K562 (cell line): ENCODE measurements around the gene NTSR1. TPM values are rescaled to one million over a fixed set of nuclear protein-coding genes. Genes with fewer than 3 reads are reported as not detected.

Experiments
- NFYB ChIP-seq: IDR thresholded peaks from 2 replicates; pipeline ENCODE4 v1.6.1; 2011; ENCODE audit warnings: mild to moderate bottlenecking, moderate library complexity; ENCODE audit not compliant: insufficient read length; ENCODE audit errors: extremely low read depth
- polyA plus RNA-seq, 8 experiments: library from polyadenylated mRNA; depleted of rRNA in 4 of 8; stranded (reverse) in 5 of 8; unstranded in 3 of 8; fragments of >200 nt; fragmentation: Nextera tagmentation in 2 of 8; fragmentation: Illumina TruSeq in 1 of 8; extraction: Ambion mirVana in 2 of 8; extraction: Trizol in 1 of 8; gene quantifications; 2 replicates each; pipeline versions ENCODE4 v1.2.1 to v1.2.3, GENCODE V29; 2011 to 2014; ENCODE audit warnings: inconsistent platforms in 1 of 8, missing spikeins in 1 of 8
- total RNA-seq, 7 experiments: library from RNA; depleted of rRNA in 6 of 7; stranded (reverse); fragments of >200 nt in 6 of 7; fragmentation: Illumina TruSeq in 2 of 7; extraction: Trizol in 2 of 7; gene quantifications; 2 replicates each; pipeline versions ENCODE4 v1.2.1 to v1.2.3, GENCODE V29; 2011 to 2021; ENCODE audit warnings: low replicate concordance in 1 of 7
- TF ChIP-seq, protein P1 (sequence below): fragments of 450-650 bp; IDR thresholded peaks from 2 replicates; pipeline ENCODE4 v1.6.1; 2016; ENCODE audit warnings: mild to moderate bottlenecking, moderate library complexity
- TF ChIP-seq, protein P2 (sequence below), 2 experiments: IDR thresholded peaks; 2 replicates each; pipeline ENCODE4 v1.6.1; 2011; ENCODE audit warnings: borderline replicate concordance in 1 of 2, control low read depth in 1 of 2, low read depth in 1 of 2, low read length in 1 of 2, mild to moderate bottlenecking in 1 of 2, mixed read lengths in 1 of 2, moderate library complexity in 1 of 2; ENCODE audit not compliant: insufficient read depth in 1 of 2, insufficient read length in 1 of 2, poor library complexity in 1 of 2, severe bottlenecking in 1 of 2; ENCODE audit errors: extremely low read depth in 1 of 2

Gene NTSR1
- total and polyA plus RNA-seq, 9 of the 15 experiments (the other 6 are each of a cell fraction or from before 2014, with no cell fraction given): 0.04 to 0.40 (median 0.13) TPM; not detected in 3

DNA sequence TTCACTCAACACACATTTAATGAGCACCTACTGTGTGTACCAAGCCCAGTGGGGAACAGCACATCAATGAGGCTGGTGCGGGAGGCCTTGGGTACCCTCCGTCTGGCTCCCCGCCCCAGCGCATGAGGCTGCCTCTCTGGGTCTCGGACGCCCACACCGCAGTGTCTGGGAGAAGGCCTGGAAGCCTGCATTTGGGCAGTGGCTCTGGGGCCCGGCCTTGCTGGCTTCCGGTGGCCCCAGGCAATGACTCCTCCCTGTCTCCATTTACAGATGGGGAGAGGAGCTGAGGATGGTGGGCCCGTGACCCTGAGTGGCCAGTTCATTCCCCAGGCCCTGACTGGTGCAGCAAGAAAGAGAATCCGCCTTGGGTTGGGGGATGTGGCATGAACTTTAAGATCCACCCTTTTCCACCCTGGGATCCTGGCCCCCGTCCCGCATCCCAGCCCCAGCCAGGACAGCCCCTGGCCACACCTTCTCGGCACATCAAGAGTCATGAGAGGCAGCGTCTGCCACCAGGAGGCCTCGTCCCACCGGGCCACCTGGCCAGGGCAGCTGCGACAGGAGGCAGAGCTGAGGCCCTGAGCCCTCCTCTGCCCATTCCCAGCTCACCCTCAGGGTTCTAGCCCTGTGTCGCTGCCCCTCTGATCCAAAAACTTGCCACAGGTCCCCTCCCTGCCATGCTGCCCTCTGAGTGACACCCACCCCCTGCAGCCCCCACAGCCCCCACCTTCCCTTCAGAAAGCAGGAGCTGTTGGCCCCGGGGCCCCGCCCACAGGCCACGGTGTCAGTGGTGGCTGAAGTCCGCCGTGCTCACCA is 70.2 kb downstream of the NTSR1 start (continued):
- TF ChIP-seq, protein P1, sequence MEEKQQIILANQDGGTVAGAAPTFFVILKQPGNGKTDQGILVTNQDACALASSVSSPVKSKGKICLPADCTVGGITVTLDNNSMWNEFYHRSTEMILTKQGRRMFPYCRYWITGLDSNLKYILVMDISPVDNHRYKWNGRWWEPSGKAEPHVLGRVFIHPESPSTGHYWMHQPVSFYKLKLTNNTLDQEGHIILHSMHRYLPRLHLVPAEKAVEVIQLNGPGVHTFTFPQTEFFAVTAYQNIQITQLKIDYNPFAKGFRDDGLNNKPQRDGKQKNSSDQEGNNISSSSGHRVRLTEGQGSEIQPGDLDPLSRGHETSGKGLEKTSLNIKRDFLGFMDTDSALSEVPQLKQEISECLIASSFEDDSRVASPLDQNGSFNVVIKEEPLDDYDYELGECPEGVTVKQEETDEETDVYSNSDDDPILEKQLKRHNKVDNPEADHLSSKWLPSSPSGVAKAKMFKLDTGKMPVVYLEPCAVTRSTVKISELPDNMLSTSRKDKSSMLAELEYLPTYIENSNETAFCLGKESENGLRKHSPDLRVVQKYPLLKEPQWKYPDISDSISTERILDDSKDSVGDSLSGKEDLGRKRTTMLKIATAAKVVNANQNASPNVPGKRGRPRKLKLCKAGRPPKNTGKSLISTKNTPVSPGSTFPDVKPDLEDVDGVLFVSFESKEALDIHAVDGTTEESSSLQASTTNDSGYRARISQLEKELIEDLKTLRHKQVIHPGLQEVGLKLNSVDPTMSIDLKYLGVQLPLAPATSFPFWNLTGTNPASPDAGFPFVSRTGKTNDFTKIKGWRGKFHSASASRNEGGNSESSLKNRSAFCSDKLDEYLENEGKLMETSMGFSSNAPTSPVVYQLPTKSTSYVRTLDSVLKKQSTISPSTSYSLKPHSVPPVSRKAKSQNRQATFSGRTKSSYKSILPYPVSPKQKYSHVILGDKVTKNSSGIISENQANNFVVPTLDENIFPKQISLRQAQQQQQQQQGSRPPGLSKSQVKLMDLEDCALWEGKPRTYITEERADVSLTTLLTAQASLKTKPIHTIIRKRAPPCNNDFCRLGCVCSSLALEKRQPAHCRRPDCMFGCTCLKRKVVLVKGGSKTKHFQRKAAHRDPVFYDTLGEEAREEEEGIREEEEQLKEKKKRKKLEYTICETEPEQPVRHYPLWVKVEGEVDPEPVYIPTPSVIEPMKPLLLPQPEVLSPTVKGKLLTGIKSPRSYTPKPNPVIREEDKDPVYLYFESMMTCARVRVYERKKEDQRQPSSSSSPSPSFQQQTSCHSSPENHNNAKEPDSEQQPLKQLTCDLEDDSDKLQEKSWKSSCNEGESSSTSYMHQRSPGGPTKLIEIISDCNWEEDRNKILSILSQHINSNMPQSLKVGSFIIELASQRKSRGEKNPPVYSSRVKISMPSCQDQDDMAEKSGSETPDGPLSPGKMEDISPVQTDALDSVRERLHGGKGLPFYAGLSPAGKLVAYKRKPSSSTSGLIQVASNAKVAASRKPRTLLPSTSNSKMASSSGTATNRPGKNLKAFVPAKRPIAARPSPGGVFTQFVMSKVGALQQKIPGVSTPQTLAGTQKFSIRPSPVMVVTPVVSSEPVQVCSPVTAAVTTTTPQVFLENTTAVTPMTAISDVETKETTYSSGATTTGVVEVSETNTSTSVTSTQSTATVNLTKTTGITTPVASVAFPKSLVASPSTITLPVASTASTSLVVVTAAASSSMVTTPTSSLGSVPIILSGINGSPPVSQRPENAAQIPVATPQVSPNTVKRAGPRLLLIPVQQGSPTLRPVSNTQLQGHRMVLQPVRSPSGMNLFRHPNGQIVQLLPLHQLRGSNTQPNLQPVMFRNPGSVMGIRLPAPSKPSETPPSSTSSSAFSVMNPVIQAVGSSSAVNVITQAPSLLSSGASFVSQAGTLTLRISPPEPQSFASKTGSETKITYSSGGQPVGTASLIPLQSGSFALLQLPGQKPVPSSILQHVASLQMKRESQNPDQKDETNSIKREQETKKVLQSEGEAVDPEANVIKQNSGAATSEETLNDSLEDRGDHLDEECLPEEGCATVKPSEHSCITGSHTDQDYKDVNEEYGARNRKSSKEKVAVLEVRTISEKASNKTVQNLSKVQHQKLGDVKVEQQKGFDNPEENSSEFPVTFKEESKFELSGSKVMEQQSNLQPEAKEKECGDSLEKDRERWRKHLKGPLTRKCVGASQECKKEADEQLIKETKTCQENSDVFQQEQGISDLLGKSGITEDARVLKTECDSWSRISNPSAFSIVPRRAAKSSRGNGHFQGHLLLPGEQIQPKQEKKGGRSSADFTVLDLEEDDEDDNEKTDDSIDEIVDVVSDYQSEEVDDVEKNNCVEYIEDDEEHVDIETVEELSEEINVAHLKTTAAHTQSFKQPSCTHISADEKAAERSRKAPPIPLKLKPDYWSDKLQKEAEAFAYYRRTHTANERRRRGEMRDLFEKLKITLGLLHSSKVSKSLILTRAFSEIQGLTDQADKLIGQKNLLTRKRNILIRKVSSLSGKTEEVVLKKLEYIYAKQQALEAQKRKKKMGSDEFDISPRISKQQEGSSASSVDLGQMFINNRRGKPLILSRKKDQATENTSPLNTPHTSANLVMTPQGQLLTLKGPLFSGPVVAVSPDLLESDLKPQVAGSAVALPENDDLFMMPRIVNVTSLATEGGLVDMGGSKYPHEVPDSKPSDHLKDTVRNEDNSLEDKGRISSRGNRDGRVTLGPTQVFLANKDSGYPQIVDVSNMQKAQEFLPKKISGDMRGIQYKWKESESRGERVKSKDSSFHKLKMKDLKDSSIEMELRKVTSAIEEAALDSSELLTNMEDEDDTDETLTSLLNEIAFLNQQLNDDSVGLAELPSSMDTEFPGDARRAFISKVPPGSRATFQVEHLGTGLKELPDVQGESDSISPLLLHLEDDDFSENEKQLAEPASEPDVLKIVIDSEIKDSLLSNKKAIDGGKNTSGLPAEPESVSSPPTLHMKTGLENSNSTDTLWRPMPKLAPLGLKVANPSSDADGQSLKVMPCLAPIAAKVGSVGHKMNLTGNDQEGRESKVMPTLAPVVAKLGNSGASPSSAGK: peak; percentile 75
- no peak for TF ChIP-seq NFYB
- TF ChIP-seq, protein P2, sequence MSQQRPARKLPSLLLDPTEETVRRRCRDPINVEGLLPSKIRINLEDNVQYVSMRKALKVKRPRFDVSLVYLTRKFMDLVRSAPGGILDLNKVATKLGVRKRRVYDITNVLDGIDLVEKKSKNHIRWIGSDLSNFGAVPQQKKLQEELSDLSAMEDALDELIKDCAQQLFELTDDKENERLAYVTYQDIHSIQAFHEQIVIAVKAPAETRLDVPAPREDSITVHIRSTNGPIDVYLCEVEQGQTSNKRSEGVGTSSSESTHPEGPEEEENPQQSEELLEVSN (IDR thresholded peaks at IDR 0.05; ENCODE audit: borderline replicate concordance in 1 of 2, extremely low read depth in 1 of 2, insufficient read depth in 1 of 2, insufficient read length in 1 of 2, low read depth in 1 of 2, low read length in 1 of 2, poor library complexity in 1 of 2, severe bottlenecking in 1 of 2): peak in 1 of 2 experiments; percentile 69
